GM18909 (cell line): ENCODE data around the gene RWDD2A.
"Not testable (repeated sequence)": the region's sequence is repeated elsewhere in the genome, so short reads cannot be mapped to it uniquely, and the experiment has no call there.

Experiments used
- ATAC-seq: cut with Tn5 transposase; IDR thresholded peaks from one replicate; pipeline ENCODE4 v1.9.1; 2021; ENCODE audit warnings: mild to moderate bottlenecking; ENCODE audit not compliant: unreplicated experiment, poor library complexity

The RWDD2A gene

DNA sequence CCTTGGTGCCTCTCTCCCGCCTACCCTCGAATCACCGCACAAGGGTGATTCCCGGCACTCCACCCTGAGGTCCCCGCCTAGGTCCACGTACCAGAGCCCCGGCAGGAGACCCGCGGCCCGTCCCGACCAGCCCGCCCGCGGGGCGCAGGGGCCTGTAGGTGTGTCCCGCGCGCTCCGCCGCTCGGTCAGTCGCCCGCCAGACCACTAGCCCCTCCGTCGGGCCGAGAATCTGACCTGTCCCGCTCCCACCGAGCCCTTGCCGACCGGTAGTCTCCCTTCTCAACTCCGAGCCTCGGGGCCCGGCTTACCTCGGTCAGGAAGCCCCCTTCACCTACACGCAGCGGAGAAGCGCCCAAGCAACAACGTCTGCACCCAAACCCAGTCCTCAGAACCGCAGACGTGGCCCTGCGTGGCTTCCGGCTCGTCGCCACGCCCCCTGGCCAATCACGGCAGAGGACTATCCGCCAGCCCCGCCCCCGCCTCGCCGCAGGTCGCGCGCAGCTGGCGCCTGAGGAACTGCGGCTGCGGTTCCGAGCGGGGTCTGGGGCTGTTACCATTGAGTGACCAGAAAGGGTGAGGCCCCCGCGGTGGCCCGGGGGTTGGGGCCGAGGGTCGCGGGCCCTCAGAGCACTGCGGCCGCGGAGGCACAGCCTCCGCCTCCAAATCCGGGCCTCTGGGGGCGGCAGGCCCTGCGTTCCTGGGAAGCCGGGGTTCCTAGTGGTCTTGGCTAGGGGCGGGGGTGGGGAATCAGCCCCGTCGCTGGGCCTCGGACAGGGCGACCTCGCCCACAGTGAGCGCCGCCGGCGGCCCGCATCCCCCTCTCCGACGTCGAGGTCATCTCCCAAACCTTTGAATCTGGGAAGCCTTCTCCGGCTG is at the start of gene RWDD2A, which contains the start of gene PGM3:
Gene RWDD2A (plus strand): TSS at position 487 of the 876 bp plus-strand sequence. CDS start 1,095 bp downstream, outside the sequence.
Gene PGM3 (minus strand): TSS at position 395 of the 876 bp plus-strand sequence. CDS start 2,253 bp downstream, outside the sequence.
- ATAC-seq: peak; percentile 97

DNA sequence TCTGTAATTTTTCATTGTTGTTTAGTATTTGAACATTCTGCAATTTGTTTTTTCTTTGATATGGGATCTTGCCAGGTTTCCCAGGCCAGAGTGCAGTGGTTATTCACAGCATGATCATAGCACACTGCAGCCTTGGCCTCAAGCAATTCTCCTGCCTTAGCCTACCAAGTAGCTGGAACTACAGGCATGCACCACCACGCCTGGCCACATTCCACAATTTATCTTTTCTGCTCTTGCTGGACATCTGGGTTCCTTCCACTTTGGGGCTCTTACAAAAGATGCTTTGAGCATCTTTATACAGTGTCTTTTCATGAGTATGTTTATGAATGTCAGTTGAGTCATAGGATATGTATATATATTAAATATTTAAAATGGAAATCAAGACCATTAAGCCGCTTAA is 42.0 kb upstream of the RWDD2A start:
- ATAC-seq: no peak

DNA sequence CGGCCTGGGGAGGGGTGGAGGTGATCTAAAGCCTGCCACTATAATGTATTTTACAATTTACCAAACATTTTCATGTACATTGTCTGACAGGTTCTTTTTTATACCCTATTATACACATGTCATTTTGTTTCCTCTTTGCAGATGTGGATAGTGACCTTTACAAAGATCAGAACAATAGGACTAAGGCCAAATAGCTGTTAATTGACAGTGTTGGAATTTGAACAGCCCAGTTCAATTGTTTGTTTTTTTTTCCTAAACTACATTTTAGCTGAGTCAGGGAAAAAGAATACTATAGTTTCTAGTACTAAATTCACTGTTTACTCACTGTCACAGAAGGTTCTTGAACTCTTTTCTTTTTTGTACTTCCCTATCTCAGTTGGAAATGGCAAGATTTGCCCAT is 40.2 kb upstream of the RWDD2A start:
- ATAC-seq: no peak

DNA sequence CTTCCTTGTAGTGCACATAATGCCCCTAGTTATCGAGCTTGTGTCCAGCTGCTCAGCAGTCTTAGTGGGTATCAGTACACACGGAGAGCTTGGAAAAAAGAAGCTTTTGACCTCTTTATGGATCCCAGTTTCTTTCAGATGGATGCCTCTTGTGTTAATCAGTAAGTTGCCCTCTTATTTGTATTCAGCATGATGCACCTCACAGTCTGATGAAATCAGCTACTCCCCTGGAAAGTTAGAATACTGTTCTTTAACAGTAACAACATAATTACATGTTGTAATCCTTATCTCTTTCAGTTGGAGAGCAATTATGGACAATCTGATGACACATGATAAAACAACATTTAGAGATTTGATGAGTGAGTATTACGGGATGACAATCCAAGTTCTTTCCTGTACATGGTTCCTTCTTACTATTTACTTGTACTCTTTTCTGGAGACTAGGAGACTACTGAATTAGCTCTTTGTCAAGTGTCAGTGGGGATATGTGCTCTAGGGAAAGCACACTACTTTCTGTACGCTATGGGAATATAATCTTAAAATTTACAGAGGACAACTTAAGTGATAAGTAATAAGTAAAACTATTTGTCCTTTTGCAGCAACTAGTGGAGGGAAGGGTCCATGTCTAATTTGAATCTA is 39.2 kb upstream of the RWDD2A start:
- no peak for ATAC-seq

DNA sequence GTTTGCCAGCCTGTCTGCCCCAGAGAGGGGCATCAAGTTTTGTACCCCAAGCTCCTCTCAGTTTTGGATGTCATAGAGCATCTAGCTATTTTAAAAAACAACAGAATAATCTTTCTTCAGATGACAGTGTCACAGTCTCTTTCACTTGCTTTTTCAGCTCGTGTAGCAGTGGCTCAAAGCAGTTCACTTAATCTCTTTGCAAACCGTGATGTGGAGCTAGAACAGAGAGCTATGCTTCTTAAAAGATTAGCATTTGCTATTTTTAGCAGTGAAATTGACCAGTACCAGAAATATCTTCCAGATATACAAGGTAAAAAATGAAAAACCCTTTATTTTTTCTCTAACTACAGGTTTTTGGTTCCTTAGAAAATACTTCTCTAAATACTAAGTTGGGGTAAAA is 37.4 kb upstream of the RWDD2A start:
- ATAC-seq: no peak

DNA sequence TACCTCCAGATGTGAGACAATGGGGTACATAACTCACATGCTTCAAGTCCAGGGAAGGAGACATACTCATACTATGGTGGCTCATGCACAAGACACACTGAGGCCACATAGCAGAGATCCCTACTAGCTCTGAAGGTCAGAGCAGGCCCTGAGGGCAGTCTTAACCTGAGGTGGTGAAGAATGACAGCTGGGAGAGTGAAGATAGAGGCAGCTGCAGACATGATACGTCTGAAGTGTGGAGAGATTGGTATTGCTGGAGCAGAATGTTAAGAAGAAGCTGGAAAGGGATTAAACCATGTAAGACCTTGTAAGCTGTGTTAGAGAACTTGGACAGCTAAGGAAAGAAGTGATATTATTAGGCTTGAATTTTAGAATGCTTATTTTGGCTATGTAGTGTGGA is 33.0 kb upstream of the RWDD2A start:
- no peak for ATAC-seq

DNA sequence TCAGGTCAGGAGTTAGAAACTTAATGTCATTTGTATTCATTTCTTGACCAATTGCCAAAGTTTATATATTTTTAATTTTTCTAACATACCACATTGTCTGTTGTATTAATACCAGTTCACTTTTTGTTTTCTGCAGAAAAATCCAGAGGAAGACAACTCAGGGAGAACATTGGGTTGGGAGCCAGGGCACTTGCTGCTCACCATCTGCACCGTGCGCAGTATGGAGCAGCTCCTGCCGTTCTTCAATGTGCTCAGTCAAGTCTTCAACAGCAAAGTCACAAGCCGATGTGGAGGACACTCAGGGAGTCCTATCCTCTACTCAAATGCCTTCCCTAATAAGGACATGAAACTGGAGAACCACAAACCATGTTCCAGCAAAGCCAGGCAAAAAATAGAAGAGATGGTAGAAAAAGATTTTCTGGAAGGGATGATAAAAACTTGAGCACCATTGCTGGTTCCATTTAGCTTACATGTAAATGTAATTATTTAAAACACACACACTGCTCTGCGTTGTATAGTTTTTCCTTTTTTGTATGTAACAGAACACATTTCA is 25.4 kb upstream of the RWDD2A start:
- ATAC-seq: no peak

DNA sequence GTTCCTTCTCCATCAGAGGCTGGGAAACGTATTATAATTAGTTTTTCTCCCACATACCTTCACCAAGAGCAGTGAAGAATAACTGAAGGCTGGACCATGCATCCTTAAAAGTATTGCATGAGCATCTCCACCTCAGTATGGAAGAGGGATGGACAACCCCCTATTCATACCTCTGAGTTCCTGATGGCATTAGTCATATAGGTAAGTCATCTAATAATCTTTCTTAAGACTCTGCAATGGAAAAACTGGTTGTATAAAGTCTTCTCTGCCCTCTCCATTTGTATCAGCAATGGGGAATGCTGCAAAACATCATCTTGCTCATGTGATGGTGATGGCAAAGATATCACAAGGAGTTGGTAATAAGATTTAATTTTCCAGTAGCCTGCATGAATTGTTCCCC is 24.6 kb upstream of the RWDD2A start:
- no peak for ATAC-seq

DNA sequence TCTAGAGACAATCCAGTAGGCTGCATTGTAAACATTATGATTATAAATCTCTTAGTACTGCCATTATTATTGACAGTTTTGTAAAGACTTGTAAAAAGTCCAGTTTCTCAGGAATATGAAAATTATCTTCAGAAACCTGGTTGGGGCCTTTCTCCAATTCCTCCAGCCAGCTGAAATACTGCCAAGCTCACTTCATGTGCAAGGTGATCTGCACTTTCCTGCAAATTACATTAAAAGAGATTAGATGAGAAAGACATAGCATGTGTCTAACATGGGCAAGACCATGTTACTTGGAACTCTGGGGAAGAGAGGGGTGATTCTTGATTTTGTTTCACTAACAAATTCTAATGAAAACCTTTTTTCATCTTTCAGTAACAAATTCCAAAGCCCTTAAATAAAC is 24.1 kb upstream of the RWDD2A start:
- ATAC-seq: no peak

DNA sequence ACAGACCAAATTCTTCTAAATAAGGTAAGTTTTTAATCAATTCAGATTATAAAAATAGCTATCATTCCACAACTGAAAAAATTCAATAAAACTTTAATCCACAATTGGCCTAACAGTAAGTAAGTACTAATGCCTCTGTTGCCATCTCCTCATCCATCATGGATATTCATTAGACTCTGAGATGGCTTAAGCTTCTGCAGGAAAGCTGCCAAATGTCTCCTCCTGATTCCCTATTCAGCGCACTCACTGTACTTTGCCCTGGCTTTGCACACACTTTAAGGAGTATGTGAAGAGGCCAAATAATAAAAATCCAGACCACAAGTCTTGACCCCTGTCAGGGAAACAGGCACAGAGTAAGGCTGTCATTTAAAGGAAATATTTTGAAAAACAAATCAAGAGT is 23.6 kb upstream of the RWDD2A start:
- no peak for ATAC-seq

DNA sequence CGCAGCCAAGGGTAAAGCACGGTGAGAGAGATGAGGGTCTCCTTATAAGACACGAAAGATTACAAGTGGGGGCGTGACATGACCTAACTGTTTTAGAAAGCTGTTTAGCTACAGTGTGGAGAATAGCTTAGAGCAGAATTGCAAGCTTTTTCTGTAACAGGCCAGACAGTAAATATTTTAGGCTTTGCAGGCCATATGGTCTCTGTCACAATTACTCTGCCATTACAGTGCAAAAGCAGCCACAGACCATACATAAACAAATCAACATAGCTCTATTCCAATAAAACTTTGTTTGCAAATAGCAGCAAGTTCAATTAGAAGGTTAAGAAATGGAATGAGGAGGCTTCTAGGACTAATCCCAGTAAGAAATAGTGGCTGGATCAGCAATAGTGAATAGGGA is 16.9 kb upstream of the RWDD2A start:
- ATAC-seq: no peak

DNA sequence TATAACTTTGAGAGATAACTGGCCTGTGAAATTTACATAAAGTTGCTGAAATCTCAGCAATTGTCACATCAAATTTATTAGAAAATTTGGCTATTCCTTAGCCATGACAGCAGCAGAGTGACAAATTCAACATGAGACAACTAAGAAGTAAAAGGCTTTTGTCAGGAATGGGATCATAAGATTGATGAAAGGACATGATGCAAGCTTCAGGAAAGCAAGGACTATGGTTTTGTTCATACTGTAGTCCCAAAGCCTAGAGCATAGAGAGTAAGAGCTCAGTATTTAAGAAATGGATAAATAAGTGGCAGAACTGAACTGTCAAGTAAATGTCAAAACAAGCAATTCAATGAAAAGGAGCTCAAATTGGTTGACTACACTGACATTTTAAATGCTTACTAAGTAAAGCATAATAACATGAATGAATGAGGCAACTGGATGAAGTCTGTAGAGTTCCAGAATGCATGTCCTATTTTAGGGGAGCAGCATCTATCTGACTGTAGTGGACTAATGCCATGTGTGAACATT is 12.7 kb upstream of the RWDD2A start:
- no peak for ATAC-seq

DNA sequence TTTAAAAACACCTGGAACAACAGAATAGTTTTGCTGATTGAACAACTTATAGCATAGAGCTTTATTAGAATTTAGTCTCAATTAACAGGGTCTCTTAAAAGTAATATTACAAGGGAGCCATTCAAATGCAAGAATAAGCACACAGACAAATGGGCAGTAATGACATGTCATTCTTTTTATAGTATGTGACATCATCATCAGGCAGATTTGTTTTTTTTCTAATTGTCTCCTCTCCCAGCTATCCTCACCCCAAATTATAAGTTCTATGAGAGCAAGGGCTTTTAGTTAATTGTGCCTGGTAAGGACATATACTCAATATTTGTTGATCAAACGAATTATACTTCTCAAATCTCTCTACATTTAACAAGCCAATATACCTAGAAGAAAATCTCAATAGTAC is 11.0 kb upstream of the RWDD2A start:
- no peak for ATAC-seq

DNA sequence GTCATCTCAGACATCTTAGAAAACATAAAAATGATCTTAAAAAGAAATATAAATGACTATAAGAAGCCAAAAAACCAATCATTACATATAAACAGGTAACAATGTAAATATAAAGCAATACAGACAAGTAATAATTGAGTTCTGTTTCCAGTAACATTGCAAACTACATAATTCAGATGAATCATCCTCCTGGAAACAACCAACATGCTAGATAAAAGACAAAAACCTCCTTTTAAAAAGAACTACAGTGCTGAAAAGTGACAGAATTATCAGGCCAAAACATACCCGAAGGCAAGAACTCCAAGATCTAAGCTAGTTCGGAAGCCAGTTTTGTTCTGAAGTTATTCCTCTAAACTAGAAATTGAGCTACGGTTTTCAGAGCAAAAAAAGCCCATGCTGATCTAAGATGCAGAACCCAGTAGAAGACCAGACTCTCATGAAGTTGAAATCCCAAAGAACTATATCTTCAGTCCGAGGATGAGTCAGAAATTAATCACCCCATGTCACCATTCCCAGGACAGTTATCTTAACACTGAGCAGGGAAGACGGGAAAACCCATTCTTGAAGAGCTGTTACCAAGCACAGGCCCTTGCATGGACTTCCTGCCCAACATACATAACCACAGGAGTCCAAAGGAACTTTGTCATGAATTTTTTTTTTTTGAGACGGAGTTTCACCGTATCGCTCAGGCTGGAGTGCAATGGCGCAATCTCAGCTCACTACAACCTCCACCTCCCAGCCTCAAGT is 9.9 kb upstream of the RWDD2A start:
- no peak for ATAC-seq

DNA sequence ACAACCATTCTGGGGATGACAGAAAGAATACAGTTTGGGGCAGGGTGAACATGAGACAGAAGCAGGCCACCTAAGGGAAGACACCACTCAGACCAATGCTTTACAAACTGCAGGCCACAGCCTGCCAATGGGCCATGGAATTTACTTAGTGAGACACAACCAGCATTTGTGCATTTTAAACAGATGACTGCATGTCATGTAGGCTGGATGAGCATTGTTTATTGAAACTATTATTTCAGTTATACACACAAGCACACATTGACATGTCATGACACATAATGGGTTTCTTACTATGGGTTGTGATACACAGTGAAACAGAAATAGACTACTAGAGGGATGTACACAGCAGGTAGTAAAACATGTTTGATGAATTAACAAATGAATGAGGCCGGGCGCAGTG is 8.1 kb upstream of the RWDD2A start:
- no peak for ATAC-seq

DNA sequence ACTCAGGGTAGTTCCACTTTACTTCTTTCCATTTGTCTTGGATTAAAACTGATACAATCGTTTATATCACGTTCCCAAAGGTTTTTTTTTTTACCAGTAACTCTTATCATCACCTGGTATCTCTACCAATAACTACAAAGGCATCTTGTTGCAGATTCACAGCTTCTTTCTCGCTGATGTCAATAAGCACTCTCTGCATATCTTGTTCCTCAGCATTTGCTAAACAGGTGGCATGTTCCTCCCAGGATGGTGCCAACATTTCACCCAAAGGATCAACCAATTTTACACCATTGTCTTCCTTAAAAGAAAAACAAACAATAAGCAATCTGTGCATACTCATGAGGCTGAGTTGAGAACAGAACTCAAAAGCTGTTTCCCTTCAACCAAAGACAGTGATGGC is 4.7 kb upstream of the RWDD2A start:
- ATAC-seq: no peak

DNA sequence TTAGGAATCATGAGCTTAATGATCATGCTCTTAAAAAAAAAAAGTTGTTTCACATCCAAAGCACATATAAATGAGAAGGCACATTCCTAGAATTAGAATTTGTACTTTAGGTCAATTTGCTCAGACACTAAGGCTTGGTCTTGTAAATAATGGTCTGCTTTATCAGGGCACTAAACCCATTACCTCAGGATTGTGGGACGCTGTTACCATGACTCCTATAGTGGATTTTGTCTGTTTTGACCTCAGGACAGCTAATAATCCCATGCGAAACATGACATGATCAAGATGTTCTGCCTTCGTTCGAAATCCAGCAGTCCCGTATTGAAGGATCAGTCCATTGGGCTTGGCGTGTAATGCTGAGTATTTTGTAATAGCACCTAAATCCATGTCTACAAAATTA is 2.5 kb upstream of the RWDD2A start:
- no peak for ATAC-seq

DNA sequence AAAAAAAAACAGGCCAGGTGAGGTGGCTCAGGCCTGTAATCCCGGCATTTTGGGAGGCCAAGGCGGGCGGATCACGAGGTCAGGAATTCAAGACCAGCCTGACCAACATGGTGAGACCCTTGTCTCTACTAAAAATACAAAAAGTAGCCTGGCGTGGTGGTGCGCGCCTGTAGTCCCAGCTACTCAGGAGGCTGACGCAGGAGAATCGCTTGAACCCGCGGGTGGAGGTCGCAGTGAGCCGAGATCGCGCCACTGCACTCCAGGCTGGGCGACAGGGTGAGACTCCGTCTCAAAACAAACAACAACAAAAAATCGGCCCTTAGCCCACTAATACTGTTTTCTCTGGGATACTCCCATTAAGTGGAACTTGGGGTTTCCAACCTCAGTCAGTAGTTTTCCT is 1.2 kb upstream of the RWDD2A start:
- not testable (repeated sequence) for ATAC-seq

DNA sequence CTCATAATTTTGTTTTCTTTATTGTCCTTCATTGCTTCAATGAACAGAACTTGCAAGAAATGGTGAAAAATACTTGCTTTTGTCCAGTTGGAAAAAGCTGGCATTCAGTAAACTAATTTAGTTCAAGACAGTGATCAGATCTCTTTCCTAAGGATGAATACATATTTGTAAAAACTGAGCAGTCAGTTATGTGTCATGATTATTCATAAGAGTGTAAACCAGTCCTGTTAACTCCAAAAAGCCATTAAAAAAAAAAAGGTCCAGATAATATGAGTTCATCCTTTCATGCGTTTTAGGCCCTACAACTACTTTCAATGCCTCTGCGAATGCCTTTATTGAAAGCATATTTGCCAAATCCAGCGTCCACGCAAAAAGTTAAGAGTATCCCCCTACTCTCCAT is 701 bp upstream of the RWDD2A start:
- ATAC-seq: no peak

DNA sequence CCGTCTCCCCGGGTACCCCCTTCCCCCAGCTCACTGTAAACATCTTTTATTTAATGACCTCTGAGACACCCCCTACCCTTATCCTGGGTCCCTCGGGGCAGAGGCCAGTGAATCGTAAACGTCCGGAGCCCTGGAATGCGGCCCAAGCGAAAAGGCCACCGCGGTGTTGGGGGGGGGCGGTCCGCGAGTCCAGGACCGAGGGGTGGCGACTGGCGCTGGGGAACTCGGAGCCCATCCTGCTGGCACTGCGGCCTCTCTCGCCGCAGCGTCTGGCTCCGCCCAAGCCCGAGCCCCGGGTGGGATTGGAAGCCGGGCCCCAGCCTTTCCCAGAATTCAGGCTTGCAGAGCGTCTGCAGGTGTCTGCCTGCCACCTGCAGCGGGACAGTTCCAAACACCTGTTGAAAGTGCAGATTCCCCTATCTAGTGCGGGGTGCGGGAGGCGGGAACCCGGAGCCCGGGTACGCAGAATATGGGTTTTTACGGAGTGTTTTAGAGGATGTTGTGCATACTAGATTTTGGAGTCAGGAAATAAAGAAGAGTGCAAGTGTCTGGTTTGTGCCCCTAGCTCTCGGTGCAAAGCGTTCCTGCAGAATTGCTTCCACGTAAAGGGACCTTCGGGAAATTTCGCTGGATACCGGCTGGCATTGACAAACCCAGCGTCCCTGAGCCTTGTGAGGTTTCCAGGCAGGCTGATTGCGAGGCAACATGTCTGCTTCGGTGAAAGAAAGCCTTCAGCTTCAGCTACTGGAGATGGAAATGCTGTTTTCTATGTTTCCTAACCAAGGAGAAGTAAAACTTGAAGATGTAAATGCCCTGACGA is 800 bp downstream of the RWDD2A start:
- peak; percentile 25 for ATAC-seq
